Gastrocnemius medialis (tissue), 4 donors: Measurements from ENCODE around the gene NUBP2.

ENCODE experiments used
- POLR2A ChIP-seq, 2 donors: fragments of 450-650 bp; IDR thresholded peaks; one replicate each; pipeline ENCODE4 v1.6.1; 2017; ENCODE audit warnings: antibody characterized with exemption in 2 of 2, mild to moderate bottlenecking in 2 of 2, moderate library complexity in 2 of 2
- TF ChIP-seq, protein P1 (sequence below), 5 experiments: fragments of 450-650 bp in 3 of 5; fragments of 200-600 bp in 2 of 5; sonication (generic) in 2 of 5; IDR thresholded peaks in 4 of 5; conservative IDR thresholded peaks in 1 of 5; 1 replicate in 4 of 5; 2 replicates in 1 of 5; pipeline ENCODE4 v1.5.1; 2016 to 2019; ENCODE audit warnings: antibody characterized with exemption in 5 of 5, mild to moderate bottlenecking in 3 of 5, moderate library complexity in 3 of 5

DNA sequence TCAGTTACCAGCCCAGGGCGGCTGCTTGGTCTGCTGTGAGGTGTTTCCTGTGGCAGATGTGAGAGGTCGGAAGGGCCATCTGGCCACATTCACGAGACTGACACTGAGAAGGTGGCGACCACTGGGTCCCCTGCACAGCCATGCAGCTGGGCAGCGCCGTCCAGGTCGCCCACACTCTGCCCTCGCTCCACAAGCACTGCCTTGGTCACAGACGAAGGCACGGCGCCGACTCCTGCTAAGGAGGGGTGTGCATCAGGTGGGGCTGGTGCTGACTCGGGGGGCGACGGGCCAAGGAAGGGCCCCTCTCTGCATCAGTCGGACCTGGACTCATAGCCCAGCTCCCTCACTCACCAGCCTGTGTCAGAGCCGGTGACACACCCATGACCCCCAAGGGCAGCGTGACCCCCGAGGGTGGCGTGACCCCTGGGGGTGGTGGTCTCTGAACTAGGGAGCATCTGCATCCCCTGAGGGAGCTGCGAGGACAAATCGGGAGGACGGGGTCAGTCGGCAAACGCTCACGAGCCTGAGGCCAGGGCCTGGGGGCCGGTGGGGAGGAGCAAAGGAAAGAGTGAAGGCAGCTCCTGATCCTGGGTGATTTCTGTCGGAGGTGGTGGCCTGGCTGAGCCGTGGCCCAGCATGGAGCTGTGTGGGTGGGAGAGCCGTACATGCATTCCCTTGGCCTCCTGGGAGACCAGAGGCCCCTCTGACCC is 41.8 kb upstream of the NUBP2 start:
- no peak for TF ChIP-seq POLR2A (IDR thresholded peaks at IDR 0.05)
- TF ChIP-seq, protein P1, sequence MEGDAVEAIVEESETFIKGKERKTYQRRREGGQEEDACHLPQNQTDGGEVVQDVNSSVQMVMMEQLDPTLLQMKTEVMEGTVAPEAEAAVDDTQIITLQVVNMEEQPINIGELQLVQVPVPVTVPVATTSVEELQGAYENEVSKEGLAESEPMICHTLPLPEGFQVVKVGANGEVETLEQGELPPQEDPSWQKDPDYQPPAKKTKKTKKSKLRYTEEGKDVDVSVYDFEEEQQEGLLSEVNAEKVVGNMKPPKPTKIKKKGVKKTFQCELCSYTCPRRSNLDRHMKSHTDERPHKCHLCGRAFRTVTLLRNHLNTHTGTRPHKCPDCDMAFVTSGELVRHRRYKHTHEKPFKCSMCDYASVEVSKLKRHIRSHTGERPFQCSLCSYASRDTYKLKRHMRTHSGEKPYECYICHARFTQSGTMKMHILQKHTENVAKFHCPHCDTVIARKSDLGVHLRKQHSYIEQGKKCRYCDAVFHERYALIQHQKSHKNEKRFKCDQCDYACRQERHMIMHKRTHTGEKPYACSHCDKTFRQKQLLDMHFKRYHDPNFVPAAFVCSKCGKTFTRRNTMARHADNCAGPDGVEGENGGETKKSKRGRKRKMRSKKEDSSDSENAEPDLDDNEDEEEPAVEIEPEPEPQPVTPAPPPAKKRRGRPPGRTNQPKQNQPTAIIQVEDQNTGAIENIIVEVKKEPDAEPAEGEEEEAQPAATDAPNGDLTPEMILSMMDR (IDR thresholded peaks at IDR 0.05 in 4 of 5, conservative IDR thresholded peaks at IDR 0.05 in 1 of 5): no peak
